PC-9 (cell line): Measurements from ENCODE around the gene PRKG1.

Source experiments
- EZH2 ChIP-seq: fragments of 200-600 bp; sonication (generic); IDR thresholded peaks from 2 replicates; pipeline ENCODE4 v1.8.0; 2017; ENCODE audit warnings: antibody characterized with exemption, low read depth
- TF ChIP-seq, protein P1 (sequence below): fragments of 200-600 bp; sonication (generic); conservative IDR thresholded peaks from 2 replicates; pipeline ENCODE4 v1.6.1; 2017; ENCODE audit warnings: mixed run types, antibody characterized with exemption, mild to moderate bottlenecking, moderate library complexity

DNA sequence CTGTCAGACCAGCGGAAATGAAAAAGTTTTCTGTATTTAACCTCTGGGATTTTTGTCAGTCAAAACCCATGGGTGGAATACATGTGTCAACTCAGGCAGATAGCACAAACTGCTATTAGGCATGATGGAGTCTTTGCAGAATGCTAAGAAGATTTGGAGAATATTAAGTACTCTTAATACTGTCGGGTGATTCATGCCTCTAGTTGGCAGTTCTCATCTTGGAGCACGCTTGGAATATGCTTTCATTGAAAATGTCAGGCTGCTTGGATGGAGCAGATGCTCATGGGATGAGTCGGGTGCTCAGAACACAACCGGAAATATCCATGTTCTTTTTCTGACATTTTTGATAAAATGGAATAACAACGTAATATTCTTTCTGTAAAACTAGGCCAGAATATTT is 27.6 kb upstream of the PRKG1 start:
- TF ChIP-seq, protein P1, sequence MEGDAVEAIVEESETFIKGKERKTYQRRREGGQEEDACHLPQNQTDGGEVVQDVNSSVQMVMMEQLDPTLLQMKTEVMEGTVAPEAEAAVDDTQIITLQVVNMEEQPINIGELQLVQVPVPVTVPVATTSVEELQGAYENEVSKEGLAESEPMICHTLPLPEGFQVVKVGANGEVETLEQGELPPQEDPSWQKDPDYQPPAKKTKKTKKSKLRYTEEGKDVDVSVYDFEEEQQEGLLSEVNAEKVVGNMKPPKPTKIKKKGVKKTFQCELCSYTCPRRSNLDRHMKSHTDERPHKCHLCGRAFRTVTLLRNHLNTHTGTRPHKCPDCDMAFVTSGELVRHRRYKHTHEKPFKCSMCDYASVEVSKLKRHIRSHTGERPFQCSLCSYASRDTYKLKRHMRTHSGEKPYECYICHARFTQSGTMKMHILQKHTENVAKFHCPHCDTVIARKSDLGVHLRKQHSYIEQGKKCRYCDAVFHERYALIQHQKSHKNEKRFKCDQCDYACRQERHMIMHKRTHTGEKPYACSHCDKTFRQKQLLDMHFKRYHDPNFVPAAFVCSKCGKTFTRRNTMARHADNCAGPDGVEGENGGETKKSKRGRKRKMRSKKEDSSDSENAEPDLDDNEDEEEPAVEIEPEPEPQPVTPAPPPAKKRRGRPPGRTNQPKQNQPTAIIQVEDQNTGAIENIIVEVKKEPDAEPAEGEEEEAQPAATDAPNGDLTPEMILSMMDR: no peak
- no peak for TF ChIP-seq EZH2
